Stimulated activated CD8-positive, alpha-beta memory T cell treated with anti-CD3 and anti-CD28 coated beads, Interleukin-15, amount 100 ng/mL, for 1 hour (primary cell): ENCODE measurements around the gene NTM.

Experiments
- DNase-seq: peaks from one replicate; pipeline ENCODE4 v3.0.0-alpha.2; 2020; ENCODE audit warnings: low read depth

Gene NTM

GRCh38 chr11:131776211-131776610 is 405.8 kb downstream of the NTM start:
- no peak for DNase-seq

DNA sequence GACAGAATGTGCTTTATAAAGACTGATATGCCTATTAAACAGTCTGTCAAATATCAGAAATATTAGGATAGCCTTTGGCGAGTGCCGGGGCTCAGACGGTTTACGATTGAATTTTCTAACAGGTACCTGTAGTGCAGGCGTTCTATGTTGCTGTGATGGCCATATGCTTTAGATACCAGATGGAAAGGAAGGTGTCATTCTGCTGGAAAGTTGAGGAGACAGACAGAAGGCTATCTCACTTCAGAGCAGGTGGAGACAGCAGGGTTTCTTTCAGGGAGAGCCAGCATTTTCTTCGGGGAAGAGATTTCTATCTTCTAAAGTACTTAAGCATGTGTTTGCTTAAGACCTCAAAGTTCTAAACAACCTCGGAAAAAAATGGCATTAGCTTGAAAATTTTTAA is 415.4 kb downstream of the NTM start:
- no peak for DNase-seq

DNA sequence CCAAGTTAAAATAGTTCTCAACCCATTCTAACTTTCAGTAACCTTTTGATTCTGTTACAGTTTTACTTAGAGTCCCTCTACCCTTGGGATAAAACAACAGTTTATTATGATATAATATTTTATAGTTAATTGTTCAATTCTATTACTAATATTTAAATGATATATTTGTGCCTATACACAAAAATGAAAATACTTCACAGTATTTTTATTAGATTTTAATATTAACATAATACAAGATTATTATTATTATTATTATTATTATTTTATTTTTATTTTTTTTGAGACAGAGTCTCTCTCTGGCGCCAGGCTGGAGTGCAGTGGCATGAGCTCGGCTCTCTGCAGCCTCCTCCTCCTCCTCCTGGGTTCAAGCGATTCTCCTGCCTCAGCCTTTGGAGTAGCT is 416.7 kb downstream of the NTM start:
- no peak for DNase-seq

DNA sequence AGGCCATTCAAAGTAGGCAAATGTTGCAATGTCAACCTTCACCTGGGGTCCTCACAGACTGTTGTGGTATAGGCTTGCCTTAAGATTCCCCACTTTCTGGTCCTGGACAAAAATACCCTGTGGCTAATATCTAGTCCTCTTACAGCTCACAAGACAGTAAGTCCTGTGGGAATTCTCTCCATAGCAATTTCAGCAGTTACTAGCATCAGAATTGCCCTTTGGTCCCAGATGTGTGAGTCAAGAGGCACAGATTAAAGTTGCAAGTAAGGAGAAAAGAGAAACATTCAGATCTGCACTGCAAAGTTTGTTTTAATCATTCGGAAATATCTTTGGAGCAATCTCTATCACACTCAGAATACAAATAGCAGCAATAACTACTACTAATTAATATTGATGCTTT is 420.2 kb downstream of the NTM start:
- no peak for DNase-seq

- DNase-seq, result no peak
Observed at GRCh38 chr11:131792243-131792642, 421.8 kb downstream of the NTM start.

GRCh38 chr11:131796089-131796488 is 425.7 kb downstream of the NTM start:
- no peak for DNase-seq

DNA sequence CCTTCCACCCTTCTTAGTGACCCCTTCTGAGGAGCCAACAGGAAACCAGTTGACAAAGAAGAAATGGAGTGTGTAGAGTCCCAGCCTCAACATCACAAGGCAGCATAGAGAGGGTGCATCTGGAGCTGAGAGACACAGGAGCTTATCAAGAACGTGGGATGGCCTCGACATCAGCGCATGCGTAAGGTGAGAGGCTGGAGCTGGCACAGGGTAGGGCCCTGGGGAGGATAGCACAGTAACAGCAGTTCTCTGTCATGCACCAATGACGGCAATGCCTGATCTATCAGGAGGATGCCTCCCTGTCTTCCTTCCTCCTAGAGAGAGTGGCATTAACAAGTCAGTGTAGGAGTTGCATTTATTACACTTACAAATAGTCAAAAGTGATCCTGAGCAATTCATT is 426.1 kb downstream of the NTM start:
- no peak for DNase-seq

- DNase-seq, result no peak
Observed at GRCh38 chr11:131800452-131800851, 430.0 kb downstream of the NTM start.

DNA sequence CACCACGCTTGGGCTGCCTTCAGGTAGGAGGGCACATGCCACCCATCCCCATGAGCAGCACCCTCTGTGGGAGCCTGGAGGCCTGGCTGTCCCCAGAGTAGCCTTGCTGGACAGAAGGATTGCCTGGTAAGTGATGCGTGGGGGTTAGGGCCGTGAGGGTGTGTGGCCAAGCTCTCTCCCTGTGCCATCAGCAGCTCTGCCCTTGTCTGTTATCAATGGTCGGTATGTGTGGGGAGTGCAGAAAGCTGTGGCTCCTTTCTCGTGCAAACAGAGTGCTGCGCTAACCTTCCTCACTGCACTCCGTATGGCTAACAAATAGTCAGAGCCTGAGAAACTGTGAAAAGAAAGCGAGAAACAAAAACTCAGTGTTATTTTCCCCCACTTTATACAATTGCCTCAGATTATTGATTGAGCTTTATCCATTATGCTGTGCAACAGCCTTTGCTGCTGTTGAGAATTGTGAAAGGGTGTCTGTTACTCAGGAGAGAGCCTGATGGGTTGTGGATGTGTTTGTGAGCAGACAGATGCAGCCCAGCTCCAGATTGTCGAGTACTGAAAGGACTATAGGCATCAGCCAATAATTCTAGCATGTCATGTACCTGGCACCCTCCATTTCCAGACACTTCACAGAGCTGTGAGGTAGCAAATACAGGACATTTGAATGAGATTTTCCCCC is 432.2 kb downstream of the NTM start:
- no peak for DNase-seq

- no peak for DNase-seq
Observed at GRCh38 chr11:131807876-131808275, 437.5 kb downstream of the NTM start.

DNA sequence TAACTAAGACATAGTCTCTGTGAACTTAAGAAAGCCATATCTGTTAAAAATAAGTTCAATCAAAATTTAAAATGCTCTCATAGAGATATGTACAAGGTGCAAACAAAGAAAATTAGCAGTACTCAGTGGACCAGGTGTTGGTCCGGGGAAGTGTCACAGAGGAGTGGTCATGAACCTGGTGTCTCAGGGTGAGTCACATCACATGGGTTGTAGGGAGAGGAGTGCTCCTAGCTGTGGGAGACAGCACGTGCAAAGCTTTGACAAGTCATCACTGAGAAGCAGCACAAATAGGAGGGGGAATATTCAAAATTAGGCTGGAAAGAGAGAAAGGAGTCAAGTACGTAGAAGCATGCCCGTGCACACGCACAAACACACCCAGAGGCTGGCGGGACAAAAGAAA is 438.1 kb downstream of the NTM start:
- DNase-seq, result no peak

DNA sequence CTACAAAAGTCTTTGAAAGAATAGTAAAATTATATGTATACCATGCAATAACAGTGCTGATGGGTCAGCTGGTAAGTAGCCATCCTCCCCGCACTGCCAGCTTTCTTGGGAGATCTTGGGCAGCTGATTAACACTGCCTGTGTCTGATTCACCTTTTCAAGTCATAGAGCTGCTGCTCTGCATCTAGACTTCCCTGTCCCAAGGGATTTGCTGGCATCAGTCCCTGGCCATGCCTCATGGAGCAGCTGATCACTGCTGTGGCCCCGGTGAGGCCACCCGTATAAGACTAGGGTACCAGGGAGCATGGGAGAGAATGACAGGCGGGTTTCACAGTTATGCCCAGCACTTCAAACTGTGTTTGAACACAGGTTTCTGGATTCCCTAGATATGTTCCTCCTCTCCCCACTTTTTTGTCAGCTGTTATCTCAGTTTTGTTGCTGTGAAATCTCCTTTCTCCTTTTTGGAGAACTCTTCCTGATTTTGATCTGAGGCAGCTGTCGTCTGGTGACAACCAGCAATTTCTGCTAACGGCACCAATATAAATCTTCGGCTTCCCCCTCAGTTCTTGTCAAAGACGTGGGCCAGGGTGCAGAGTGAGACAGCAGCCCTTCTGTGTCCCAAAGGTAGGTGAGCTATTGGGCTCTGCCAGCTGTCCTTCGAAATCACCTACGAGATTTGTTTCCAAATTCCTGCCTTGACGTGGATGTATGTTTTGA is 438.9 kb downstream of the NTM start:
- DNase-seq, result no peak

- DNase-seq, result no peak
Observed at GRCh38 chr11:131810541-131810940, 440.1 kb downstream of the NTM start.

DNA sequence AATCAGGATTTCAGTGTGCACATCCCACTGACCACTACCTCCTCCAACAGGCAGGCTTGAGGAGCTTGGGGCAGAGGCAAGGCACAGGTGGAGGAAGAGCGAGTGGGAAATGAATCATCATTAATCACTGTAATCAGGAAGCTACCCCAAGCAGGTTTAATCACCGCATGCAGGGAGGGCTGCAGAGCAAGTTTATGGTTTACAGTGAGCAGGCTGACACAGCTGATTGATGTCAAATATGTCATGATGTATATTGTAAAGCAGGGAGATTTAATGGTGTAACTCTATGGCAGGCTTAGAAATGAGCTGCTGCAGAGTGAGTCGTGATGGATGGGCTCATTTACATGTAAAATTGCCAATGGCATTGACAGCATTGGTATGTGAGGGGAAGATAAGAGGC is 441.0 kb downstream of the NTM start:
- DNase-seq, result no peak

DNA sequence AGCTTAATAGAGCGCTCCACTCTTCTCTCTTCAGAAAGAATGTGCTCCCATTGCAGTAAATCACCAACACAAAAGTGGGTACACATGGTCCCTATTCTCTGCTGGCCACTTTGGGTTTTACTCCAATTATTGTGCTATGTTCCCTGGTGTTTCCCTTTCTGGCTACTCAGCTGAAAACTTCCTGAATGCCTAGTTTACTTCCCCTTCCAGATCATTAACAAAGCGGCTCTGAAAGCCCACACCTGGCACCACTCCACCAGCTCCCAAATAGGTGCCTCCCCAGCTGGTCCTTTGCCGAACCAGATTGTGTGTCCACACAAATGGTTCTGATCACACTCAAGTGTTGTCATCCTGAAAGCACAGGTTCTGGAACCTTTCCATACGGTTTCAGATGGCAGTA is 443.7 kb downstream of the NTM start:
- no peak for DNase-seq

DNA sequence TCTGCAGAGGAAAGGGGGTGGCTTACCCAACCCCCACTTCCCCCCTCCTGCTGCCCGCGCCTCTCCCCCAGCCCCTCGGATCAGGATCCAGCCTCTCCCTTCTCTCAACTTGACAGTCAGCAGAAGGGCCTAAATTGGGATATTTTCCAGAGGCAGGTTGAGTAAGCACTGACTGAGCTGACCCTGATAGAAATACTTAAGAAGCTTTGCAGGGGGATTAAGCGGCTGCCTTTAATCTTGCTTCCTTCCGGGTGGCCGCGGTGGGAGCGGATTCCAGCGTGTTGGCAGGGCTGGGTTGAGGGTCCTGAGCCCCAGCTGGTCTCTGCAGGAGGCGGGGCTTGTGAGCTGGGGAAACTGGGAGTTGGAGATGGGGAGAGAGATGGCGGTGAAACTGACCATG is 445.2 kb downstream of the NTM start:
- DNase-seq, result no peak

- DNase-seq, result no peak
Observed at GRCh38 chr11:131816051-131816450, 445.6 kb downstream of the NTM start.

DNA sequence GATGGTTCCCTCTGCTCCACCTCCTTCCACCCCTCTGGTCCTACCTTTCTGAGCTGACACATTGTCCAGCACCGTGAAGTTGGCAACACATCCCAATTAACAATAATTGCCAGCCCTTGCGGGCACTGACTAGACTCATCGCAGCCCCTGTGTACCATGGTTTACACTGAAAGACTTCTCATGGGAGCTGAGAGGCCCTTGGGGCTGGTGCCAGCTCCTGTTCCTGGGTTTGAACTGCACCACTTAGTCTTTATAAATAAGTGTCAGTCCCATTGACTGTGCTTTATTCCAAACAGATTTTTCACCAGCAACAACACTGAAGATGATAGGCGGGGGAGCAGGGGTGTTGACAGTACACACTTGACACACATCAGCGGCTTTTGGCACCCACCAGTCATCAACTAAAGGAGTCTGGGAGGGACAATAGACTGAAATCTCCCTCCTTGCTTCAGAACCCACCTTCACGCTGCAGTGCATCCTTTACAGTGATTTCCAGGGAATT is 447.3 kb downstream of the NTM start:
- no peak for DNase-seq

GRCh38 chr11:131819865-131820264 is 449.4 kb downstream of the NTM start:
- DNase-seq, result no peak

DNA sequence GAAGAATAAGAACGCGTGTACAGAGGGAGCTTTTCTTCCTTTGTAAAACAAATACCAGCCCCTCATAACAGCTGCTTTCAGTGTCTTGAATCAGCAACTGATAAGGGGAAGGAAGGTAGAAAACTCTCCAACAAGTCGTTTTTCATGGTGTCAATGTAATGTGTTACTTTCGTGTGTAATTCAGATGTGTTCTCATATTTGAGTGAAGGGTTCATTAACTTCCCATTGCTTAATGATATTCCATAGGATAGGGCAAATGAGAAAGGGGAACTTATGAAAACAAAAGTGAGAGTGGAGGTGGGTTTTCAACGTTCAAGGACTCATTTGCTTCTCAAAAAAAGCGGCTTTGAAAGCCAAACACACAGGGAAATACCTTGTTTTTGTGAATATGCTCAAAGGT is 452.1 kb downstream of the NTM start:
- no peak for DNase-seq

DNA sequence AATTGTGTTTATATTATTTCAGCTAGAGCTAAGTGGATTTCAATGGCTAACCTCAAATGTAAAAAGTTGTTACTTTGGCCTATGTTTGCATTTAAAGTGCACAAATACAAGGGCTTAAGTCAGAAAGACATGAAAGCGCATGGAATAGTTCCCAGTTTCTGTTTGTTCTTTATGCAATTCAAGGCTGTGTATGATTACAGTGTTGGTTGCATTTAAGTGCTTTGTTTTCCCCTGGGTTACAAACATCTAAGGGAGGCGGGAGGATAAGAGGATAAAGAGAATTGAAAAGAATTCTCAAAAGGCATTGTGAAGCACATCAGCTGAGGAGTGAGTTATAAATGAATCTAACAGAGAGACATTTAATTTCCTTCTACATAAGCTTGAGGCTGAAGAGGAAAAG is 453.4 kb downstream of the NTM start:
- no peak for DNase-seq

- DNase-seq, result no peak
Observed at GRCh38 chr11:131824771-131825170, 454.4 kb downstream of the NTM start.

- no peak for DNase-seq
Observed at GRCh38 chr11:131827430-131827829, 457.0 kb downstream of the NTM start.

GRCh38 chr11:131829725-131830124 is 459.3 kb downstream of the NTM start:
- DNase-seq, result no peak
